CD4-positive, alpha-beta T cell (primary cell): ENCODE data around the gene LPGAT1. TPM values are rescaled to one million over a fixed set of nuclear protein-coding genes. Genes with fewer than 3 reads are reported as not detected.

Source experiments
- ATAC-seq: fragments of 200-7000 bp; cut with Tn5 transposase; one replicate; pipeline ENCODE4 v1.10.0; 2022; ENCODE audit warnings: mild to moderate bottlenecking; ENCODE audit not compliant: poor library complexity
- CTCF ChIA-PET: fragments of 350-600 bp; sonication (Branson Sonifier 250); formaldehyde crosslinking; loops from one replicate; lab custom pipeline; 2021; ENCODE audit warnings: antibody characterized with exemption, inconsistent platforms; lab: Charles Lee
- POLR2A ChIA-PET: fragments of 350-600 bp; sonication (Branson Sonifier 250); formaldehyde crosslinking; loops from one replicate; lab custom pipeline; 2021; ENCODE audit warnings: antibody characterized with exemption, inconsistent platforms; lab: Charles Lee
- DNase-seq, 14 experiments: peaks; one replicate each; pipeline ENCODE4 v3.0.0-alpha.2; 2013 to 2020; ENCODE audit warnings: mixed read lengths in 2 of 14
- H3K27ac ChIP-seq, 2 donors: one replicate each; pipeline versions ENCODE4 v1.5.1 to v1.7.0; 2013; ENCODE audit warnings: low read length in 2 of 2, low read depth in 1 of 2, mild to moderate bottlenecking in 1 of 2
- H3K27me3 ChIP-seq, 2 experiments: 1 replicate in 1 of 2; 2 replicates in 1 of 2; pipeline versions ENCODE4 v1.6.1 to v1.7.0; 2013; ENCODE audit warnings: low read length in 2 of 2, control low read depth in 1 of 2, mild to moderate bottlenecking in 1 of 2, moderate library complexity in 1 of 2; ENCODE audit not compliant: insufficient read depth in 2 of 2, control insufficient read depth in 1 of 2
- H3K36me3 ChIP-seq: one replicate; pipeline ENCODE4 v1.6.1; 2013; ENCODE audit warnings: low read length, control low read depth; ENCODE audit not compliant: insufficient read depth
- H3K4me1 ChIP-seq: one replicate; pipeline ENCODE4 v1.6.1; 2013; ENCODE audit warnings: low read length, control low read depth; ENCODE audit not compliant: insufficient read depth
- H3K4me3 ChIP-seq: one replicate; pipeline ENCODE4 v1.5.1; 2013; ENCODE audit warnings: mild to moderate bottlenecking, low read length, moderate library complexity
- H3K9me3 ChIP-seq, 2 experiments: 1 replicate in 1 of 2; 2 replicates in 1 of 2; pipeline versions ENCODE4 v1.6.1 to v1.7.0; 2013; ENCODE audit warnings: low read length in 2 of 2, mild to moderate bottlenecking in 2 of 2, control low read depth in 1 of 2, moderate library complexity in 1 of 2; ENCODE audit not compliant: control insufficient read depth in 1 of 2, insufficient read depth in 1 of 2
- H3K27ac Mint-ChIP-seq: one replicate; pipeline ENCODE4 v1.8.0; 2020; ENCODE audit warnings: mixed read lengths
- H3K27me3 Mint-ChIP-seq: one replicate; pipeline ENCODE4 v1.8.0; 2021; ENCODE audit warnings: mixed read lengths
- H3K36me3 Mint-ChIP-seq: one replicate; pipeline ENCODE4 v1.8.0; 2021; ENCODE audit warnings: low read depth, mixed read lengths
- H3K4me1 Mint-ChIP-seq: one replicate; pipeline ENCODE4 v1.8.0; 2021; ENCODE audit warnings: low read depth, mixed read lengths
- H3K4me3 Mint-ChIP-seq: one replicate; pipeline ENCODE4 v1.8.0; 2020; ENCODE audit warnings: mild to moderate bottlenecking, mixed read lengths
- H3K9me3 Mint-ChIP-seq: one replicate; pipeline ENCODE4 v1.8.0; 2020; ENCODE audit warnings: mixed read lengths
- intact Hi-C, 2 experiments: fragments of 100-400 bp; cut with DNase I in 1 of 2; cut with micrococcal nuclease in 1 of 2; formaldehyde crosslinking; loops; one replicate each; pipeline versions ENCODE4 v1.15.1 to v1.9.0; 2023 to 2025; cut with DNase I, micrococcal nuclease
- total RNA-seq, 174 experiments: library from RNA in 2 of 174; stranded (reverse) in 2 of 174; gene quantifications; one replicate each; pipeline ENCODE4 v1.2.3 and lab custom pipeline; 2021 to 2026
- TF ChIP-seq, protein P1 (sequence below): fragments of 200-600 bp; IDR thresholded peaks from one replicate; pipeline ENCODE4 v1.8.0; 2022; ENCODE audit warnings: antibody characterized with exemption, mild to moderate bottlenecking

LPGAT1 gene
- total RNA-seq, 2 experiments from 2014 or later: 14.0 to 14.4 TPM

DNA sequence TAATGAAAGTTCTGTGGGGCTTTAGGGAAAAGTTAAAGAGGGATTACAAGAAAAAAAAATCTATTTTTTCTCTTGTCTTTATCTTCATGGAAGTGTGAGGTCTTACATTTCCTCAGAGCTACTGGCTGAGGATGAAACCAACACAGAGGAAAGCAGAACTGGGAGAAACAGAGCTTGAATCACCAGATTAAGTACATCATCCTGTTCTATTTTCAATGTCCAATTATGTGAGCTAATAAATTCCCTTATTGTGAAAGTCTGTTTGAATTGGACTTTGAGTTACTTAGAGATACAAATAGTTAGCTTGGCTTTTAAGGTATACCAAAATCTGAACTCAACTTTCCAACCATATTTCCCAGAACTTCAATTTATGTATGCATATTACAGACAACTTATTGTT, 69.2 kb downstream of the LPGAT1 start:
- DNase-seq (no peak), ATAC-seq (no peak)
- Mint-ChIP-seq H3K36me3 (peaks cover 38% of the 10 kb centered on the region), H3K9me3 (no peaks in the 10 kb centered on the region), H3K27me3 (no peaks in the 10 kb centered on the region), H3K4me1 (no peaks in the 10 kb centered on the region), H3K4me3 (no peak overlapping the region), H3K27ac (no peak overlapping the region)
- no peak overlapping the region for H3K4me3 ChIP-seq
- no peak overlapping the region for H3K27ac ChIP-seq
- TF ChIP-seq, protein P1, sequence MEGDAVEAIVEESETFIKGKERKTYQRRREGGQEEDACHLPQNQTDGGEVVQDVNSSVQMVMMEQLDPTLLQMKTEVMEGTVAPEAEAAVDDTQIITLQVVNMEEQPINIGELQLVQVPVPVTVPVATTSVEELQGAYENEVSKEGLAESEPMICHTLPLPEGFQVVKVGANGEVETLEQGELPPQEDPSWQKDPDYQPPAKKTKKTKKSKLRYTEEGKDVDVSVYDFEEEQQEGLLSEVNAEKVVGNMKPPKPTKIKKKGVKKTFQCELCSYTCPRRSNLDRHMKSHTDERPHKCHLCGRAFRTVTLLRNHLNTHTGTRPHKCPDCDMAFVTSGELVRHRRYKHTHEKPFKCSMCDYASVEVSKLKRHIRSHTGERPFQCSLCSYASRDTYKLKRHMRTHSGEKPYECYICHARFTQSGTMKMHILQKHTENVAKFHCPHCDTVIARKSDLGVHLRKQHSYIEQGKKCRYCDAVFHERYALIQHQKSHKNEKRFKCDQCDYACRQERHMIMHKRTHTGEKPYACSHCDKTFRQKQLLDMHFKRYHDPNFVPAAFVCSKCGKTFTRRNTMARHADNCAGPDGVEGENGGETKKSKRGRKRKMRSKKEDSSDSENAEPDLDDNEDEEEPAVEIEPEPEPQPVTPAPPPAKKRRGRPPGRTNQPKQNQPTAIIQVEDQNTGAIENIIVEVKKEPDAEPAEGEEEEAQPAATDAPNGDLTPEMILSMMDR: no peak
- H3K9me3 ChIP-seq: peaks cover 0 to 5% of the 10 kb centered on the region in 2 experiments
- POLR2A ChIA-PET: no interaction called here
- no peaks in the 10 kb centered on the region for H3K4me1 ChIP-seq
- intact Hi-C loops: no loop called here
- no peaks in the 10 kb centered on the region for H3K27me3 ChIP-seq
- no peaks in the 10 kb centered on the region for H3K36me3 ChIP-seq
- CTCF ChIA-PET: interaction anchor here (1.7 kb wide), 1 partner anchor 9 kb away, joined by 4 read pairs; no protein-coding TSS in a partner anchor

GRCh38 chr1:211756471-211757020, 74.0 kb downstream of the LPGAT1 start:
- TF ChIP-seq, protein P1: no peak
- no peaks in the 10 kb centered on the region for H3K4me1 Mint-ChIP-seq
- ATAC-seq: no peak
- H3K27me3 Mint-ChIP-seq: no peaks in the 10 kb centered on the region
- Histone ChIP-seq H3K4me1 (no peaks in the 10 kb centered on the region), H3K4me3 (no peak overlapping the region), H3K36me3 (no peaks in the 10 kb centered on the region), H3K27me3 (no peaks in the 10 kb centered on the region), H3K27ac (no peak overlapping the region), H3K9me3 (peaks cover 0 to 5% of the 10 kb centered on the region in 2 experiments)
- H3K9me3 Mint-ChIP-seq: no peaks in the 10 kb centered on the region
- ChIA-PET CTCF (interaction anchor here (0.7 kb wide), 1 partner anchor 223 kb away, joined by 3 read pairs; no protein-coding TSS in a partner anchor), POLR2A (no interaction called here)
- no peak overlapping the region for H3K4me3 Mint-ChIP-seq
- H3K27ac Mint-ChIP-seq: no peak overlapping the region
- H3K36me3 Mint-ChIP-seq: peaks cover 27% of the 10 kb centered on the region
- DNase-seq: no peak
- intact Hi-C loops: no loop called here

DNA sequence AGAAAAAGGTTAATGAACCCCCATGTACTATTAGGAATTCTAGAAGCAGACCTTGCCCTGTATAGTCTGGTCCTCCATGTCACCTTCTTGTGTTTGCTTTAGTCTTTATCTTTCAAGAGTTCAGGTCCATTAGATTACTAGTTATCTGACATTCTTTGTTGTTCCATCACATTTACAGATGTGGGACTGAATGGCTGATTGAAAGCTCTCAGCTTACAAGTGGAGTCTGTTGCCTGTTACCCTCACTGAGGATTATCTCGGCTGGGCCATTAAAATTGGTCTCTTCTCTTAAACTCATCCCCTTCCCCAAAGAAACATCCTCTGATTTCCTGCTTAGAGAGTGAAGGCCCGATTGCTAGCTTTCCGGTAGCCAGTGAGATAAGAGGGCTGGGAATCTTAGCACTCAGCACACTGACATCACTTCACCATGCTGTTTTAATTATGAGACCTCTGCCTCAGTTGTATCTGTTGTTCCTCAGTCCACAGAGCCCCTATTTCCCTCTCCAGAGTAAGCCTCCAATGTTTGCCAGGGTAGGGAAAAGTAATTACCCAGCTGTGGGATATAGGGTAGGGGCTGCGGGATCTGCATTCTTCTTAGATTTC, 76.8 kb downstream of the LPGAT1 start:
- no peak for ATAC-seq
- TF ChIP-seq, protein P1: no peak
- Histone ChIP-seq H3K9me3 (peaks cover 0 to 5% of the 10 kb centered on the region in 2 experiments), H3K36me3 (peaks cover 10% of the 10 kb centered on the region), H3K4me3 (no peak overlapping the region), H3K27ac (no peak overlapping the region), H3K27me3 (no peaks in the 10 kb centered on the region), H3K4me1 (no peaks in the 10 kb centered on the region)
- CTCF ChIA-PET: no interaction called here
- Mint-ChIP-seq H3K27ac (no peak overlapping the region), H3K27me3 (no peaks in the 10 kb centered on the region), H3K4me1 (no peaks in the 10 kb centered on the region), H3K4me3 (no peak overlapping the region), H3K9me3 (no peaks in the 10 kb centered on the region), H3K36me3 (peaks cover 39% of the 10 kb centered on the region)
- POLR2A ChIA-PET: no interaction called here
- no peak for DNase-seq
- intact Hi-C loops: no loop called here
